Ovary (tissue), 3 donors: Measurements from ENCODE around the gene DOCK10.

Experiments
- EP300 ChIP-seq: sonication (generic); formaldehyde crosslinking; IDR thresholded peaks from one replicate; pipeline ENCODE4 v1.6.1; 2017; ENCODE audit warnings: antibody characterized with exemption
- POLR2A ChIP-seq: fragments of 450-650 bp; IDR thresholded peaks from one replicate; pipeline ENCODE4 v1.6.1; 2017; ENCODE audit warnings: antibody characterized with exemption, mild to moderate bottlenecking, moderate library complexity
- TF ChIP-seq, protein P1 (sequence below), 3 donors: fragments of 450-650 bp in 2 of 3; fragments of 200-600 bp in 1 of 3; IDR thresholded peaks; one replicate each; pipeline versions ENCODE4 v1.5.1 to v1.8.0; 2016 to 2022; ENCODE audit warnings: antibody characterized with exemption in 3 of 3, mild to moderate bottlenecking in 1 of 3
- donor health status: DM: no; HTN: no; CAD: no.

DNA sequence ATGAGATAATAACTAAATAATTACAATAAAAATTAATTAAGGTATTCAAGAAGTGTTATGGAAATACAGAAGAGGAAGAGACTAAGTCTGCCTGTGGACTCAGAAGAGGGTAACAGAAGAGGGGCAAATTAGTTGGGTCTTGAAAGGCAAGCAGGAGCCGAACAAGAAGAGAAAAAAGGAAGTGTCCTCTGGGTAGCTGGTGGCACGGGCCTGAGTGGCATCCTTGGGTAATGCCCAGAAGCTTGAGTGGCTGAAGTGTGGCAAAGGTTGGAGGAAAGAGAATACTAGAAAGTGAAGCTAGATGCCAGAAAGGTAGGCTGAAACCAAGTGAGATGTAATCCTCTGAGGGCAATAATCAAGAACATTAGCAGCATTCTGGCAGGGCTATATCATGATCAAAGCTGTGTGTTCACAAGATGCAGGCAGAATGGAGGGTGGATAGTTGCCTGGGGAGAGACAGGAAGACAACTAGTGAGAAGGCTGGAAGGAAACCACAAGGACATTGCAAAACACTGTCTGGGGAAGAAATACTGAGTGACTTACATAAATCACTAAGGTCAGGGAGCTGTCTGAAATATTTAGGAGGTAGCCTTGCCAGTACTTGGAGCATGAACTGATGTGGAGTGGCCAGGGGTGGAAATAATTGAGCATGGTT, 16.2 kb downstream of the DOCK10 start:
- TF ChIP-seq, protein P1, sequence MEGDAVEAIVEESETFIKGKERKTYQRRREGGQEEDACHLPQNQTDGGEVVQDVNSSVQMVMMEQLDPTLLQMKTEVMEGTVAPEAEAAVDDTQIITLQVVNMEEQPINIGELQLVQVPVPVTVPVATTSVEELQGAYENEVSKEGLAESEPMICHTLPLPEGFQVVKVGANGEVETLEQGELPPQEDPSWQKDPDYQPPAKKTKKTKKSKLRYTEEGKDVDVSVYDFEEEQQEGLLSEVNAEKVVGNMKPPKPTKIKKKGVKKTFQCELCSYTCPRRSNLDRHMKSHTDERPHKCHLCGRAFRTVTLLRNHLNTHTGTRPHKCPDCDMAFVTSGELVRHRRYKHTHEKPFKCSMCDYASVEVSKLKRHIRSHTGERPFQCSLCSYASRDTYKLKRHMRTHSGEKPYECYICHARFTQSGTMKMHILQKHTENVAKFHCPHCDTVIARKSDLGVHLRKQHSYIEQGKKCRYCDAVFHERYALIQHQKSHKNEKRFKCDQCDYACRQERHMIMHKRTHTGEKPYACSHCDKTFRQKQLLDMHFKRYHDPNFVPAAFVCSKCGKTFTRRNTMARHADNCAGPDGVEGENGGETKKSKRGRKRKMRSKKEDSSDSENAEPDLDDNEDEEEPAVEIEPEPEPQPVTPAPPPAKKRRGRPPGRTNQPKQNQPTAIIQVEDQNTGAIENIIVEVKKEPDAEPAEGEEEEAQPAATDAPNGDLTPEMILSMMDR (IDR thresholded peaks at IDR 0.05): no peak
- TF ChIP-seq POLR2A (no peak), EP300 (no peak)
